CD4-positive, alpha-beta T cell (primary cell): ENCODE results near the gene SLIT2. TPM values are rescaled to one million over a fixed set of nuclear protein-coding genes. Genes with fewer than 3 reads are reported as not detected.

Source experiments
- ATAC-seq: fragments of 200-7000 bp; cut with Tn5 transposase; one replicate; pipeline ENCODE4 v1.10.0; 2022; ENCODE audit warnings: mild to moderate bottlenecking; ENCODE audit not compliant: poor library complexity
- CTCF ChIA-PET: fragments of 350-600 bp; sonication (Branson Sonifier 250); formaldehyde crosslinking; loops from one replicate; lab custom pipeline; 2021; ENCODE audit warnings: antibody characterized with exemption, inconsistent platforms; lab: Charles Lee
- POLR2A ChIA-PET: fragments of 350-600 bp; sonication (Branson Sonifier 250); formaldehyde crosslinking; loops from one replicate; lab custom pipeline; 2021; ENCODE audit warnings: antibody characterized with exemption, inconsistent platforms; lab: Charles Lee
- DNase-seq, 14 experiments: peaks; one replicate each; pipeline ENCODE4 v3.0.0-alpha.2; 2013 to 2020; ENCODE audit warnings: mixed read lengths in 2 of 14
- H3K27ac ChIP-seq, 2 donors: one replicate each; pipeline versions ENCODE4 v1.5.1 to v1.7.0; 2013; ENCODE audit warnings: low read length in 2 of 2, low read depth in 1 of 2, mild to moderate bottlenecking in 1 of 2
- H3K27me3 ChIP-seq, 2 experiments: 1 replicate in 1 of 2; 2 replicates in 1 of 2; pipeline versions ENCODE4 v1.6.1 to v1.7.0; 2013; ENCODE audit warnings: low read length in 2 of 2, control low read depth in 1 of 2, mild to moderate bottlenecking in 1 of 2, moderate library complexity in 1 of 2; ENCODE audit not compliant: insufficient read depth in 2 of 2, control insufficient read depth in 1 of 2
- H3K36me3 ChIP-seq: one replicate; pipeline ENCODE4 v1.6.1; 2013; ENCODE audit warnings: low read length, control low read depth; ENCODE audit not compliant: insufficient read depth
- H3K4me1 ChIP-seq: one replicate; pipeline ENCODE4 v1.6.1; 2013; ENCODE audit warnings: low read length, control low read depth; ENCODE audit not compliant: insufficient read depth
- H3K4me3 ChIP-seq: one replicate; pipeline ENCODE4 v1.5.1; 2013; ENCODE audit warnings: mild to moderate bottlenecking, low read length, moderate library complexity
- H3K9me3 ChIP-seq, 2 experiments: 1 replicate in 1 of 2; 2 replicates in 1 of 2; pipeline versions ENCODE4 v1.6.1 to v1.7.0; 2013; ENCODE audit warnings: low read length in 2 of 2, mild to moderate bottlenecking in 2 of 2, control low read depth in 1 of 2, moderate library complexity in 1 of 2; ENCODE audit not compliant: control insufficient read depth in 1 of 2, insufficient read depth in 1 of 2
- H3K27ac Mint-ChIP-seq: one replicate; pipeline ENCODE4 v1.8.0; 2020; ENCODE audit warnings: mixed read lengths
- H3K27me3 Mint-ChIP-seq: one replicate; pipeline ENCODE4 v1.8.0; 2021; ENCODE audit warnings: mixed read lengths
- H3K36me3 Mint-ChIP-seq: one replicate; pipeline ENCODE4 v1.8.0; 2021; ENCODE audit warnings: low read depth, mixed read lengths
- H3K4me1 Mint-ChIP-seq: one replicate; pipeline ENCODE4 v1.8.0; 2021; ENCODE audit warnings: low read depth, mixed read lengths
- H3K4me3 Mint-ChIP-seq: one replicate; pipeline ENCODE4 v1.8.0; 2020; ENCODE audit warnings: mild to moderate bottlenecking, mixed read lengths
- H3K9me3 Mint-ChIP-seq: one replicate; pipeline ENCODE4 v1.8.0; 2020; ENCODE audit warnings: mixed read lengths
- intact Hi-C, 2 experiments: fragments of 100-400 bp; cut with DNase I in 1 of 2; cut with micrococcal nuclease in 1 of 2; formaldehyde crosslinking; loops; one replicate each; pipeline versions ENCODE4 v1.15.1 to v1.9.0; 2023 to 2025; cut with DNase I, micrococcal nuclease
- total RNA-seq, 174 experiments: library from RNA in 2 of 174; stranded (reverse) in 2 of 174; gene quantifications; one replicate each; pipeline ENCODE4 v1.2.3 and lab custom pipeline; 2021 to 2026
- TF ChIP-seq, protein P1 (sequence below): fragments of 200-600 bp; IDR thresholded peaks from one replicate; pipeline ENCODE4 v1.8.0; 2022; ENCODE audit warnings: antibody characterized with exemption, mild to moderate bottlenecking

The SLIT2 gene
- total RNA-seq, 2 experiments from 2014 or later: not detected

DNA sequence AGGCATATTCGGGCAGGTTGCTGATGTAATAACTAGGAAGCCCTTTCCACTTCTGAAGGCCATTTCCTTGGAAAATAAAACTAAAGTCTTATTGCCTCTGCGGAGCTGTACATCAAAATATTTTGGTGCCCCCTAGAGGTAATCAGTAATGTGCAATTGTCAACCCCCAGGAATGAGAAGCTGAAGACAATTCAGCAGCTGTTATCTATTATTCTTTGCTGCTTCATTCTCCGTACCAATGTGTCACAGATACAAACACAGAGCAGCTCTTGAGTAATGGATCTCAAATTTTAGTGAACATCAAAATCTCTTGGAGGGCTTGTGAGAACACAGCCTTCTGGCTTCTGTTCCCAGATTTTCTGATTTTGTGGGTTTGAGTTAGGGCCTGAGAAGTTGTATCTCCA lies 3.5 kb upstream of the SLIT2 start:
- no peak overlapping the region for H3K4me3 Mint-ChIP-seq
- intact Hi-C loops: no loop called here
- DNase-seq (no peak), ATAC-seq (no peak)
- CTCF ChIA-PET: no interaction called here
- POLR2A ChIA-PET: no interaction called here
- H3K36me3 Mint-ChIP-seq: no peaks in the 10 kb centered on the region
- no peaks in the 10 kb centered on the region for H3K9me3 Mint-ChIP-seq
- Histone ChIP-seq H3K4me1 (peaks cover 5% of the 10 kb centered on the region), H3K36me3 (no peaks in the 10 kb centered on the region), H3K27me3 (peaks cover 15 to 32% of the 10 kb centered on the region in 2 experiments), H3K27ac (no peak overlapping the region), H3K4me3 (no peak overlapping the region), H3K9me3 (peaks cover 0 to 11% of the 10 kb centered on the region in 2 experiments)
- TF ChIP-seq, protein P1, sequence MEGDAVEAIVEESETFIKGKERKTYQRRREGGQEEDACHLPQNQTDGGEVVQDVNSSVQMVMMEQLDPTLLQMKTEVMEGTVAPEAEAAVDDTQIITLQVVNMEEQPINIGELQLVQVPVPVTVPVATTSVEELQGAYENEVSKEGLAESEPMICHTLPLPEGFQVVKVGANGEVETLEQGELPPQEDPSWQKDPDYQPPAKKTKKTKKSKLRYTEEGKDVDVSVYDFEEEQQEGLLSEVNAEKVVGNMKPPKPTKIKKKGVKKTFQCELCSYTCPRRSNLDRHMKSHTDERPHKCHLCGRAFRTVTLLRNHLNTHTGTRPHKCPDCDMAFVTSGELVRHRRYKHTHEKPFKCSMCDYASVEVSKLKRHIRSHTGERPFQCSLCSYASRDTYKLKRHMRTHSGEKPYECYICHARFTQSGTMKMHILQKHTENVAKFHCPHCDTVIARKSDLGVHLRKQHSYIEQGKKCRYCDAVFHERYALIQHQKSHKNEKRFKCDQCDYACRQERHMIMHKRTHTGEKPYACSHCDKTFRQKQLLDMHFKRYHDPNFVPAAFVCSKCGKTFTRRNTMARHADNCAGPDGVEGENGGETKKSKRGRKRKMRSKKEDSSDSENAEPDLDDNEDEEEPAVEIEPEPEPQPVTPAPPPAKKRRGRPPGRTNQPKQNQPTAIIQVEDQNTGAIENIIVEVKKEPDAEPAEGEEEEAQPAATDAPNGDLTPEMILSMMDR: no peak
- H3K4me1 Mint-ChIP-seq: peaks cover 11% of the 10 kb centered on the region
- peaks cover 32% of the 10 kb centered on the region for H3K27me3 Mint-ChIP-seq
- H3K27ac Mint-ChIP-seq: no peak overlapping the region

DNA sequence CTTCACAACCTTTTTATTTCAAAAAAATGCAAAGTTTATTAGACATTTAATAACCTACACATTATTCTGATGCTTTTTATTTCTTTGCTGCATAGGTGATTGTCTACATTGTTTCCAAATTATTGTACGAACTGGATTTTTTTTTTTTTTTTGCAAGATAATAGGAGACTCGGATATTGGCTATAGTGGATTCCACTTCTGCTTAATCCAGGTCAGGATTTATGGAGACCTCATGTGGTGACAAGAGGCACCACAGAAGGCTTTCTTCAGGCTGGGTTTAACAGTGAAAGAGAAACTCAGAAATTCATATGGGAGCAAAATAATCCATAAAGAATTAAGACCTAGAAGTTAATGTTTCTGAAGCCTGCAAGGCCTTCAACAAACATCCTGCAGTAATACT lies 2.4 kb upstream of the SLIT2 start:
- H3K27me3 ChIP-seq: peaks cover 22 to 44% of the 10 kb centered on the region in 2 experiments
- H3K4me1 ChIP-seq: peaks cover 5% of the 10 kb centered on the region
- no peak overlapping the region for H3K4me3 ChIP-seq
- Mint-ChIP-seq H3K9me3 (no peaks in the 10 kb centered on the region), H3K27me3 (peaks cover 39% of the 10 kb centered on the region), H3K36me3 (no peaks in the 10 kb centered on the region), H3K4me3 (no peak overlapping the region), H3K4me1 (peaks cover 11% of the 10 kb centered on the region), H3K27ac (no peak overlapping the region)
- peaks cover 0 to 23% of the 10 kb centered on the region in 2 experiments for H3K9me3 ChIP-seq
- ChIA-PET POLR2A (no interaction called here), CTCF (no interaction called here)
- intact Hi-C loops: no loop called here
- H3K36me3 ChIP-seq: no peaks in the 10 kb centered on the region
- DNase-seq: no peak
- no peak for ATAC-seq
- TF ChIP-seq, protein P1: no peak
- no peak overlapping the region for H3K27ac ChIP-seq

DNA sequence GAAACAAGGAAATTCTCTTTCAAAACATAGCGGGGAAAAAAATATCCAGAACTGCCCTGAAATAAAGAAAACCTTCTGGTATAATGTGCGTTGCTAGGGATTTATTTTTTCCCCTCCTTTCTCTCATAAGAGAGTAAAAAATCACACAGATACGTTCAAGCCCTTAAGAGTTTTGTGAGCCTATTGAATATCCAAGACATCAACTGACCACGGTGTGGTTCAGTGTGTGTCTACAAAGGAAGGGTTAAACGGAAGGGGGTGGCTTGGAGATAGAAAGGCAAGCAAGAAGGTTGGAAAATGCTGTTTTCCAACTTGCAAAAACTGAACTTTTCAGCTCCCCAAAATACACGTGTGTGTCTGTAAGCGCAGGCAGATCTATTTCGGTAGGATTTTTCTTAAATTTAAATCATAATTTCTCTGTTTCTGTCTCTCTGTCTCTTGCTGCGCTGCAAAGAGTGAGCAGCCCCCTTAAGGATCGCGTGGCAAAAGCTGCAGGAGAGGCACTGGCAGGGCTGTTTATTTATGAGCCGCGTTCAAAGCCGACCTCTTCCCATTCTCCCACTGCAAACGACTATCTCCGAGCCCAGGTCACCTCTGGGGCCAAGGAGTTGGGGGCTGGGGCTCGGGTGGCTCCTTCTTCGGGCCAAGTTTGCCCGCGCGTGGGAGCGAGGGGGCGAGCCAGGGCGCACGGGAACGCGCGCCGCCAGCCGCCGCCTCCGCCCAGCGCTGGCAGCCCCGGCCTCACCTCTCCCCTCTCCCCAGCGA lies 492 bp upstream of the SLIT2 start:
- DNase-seq (no peak), ATAC-seq (no peak)
- H3K4me3 ChIP-seq: no peak overlapping the region
- TF ChIP-seq, protein P1: no peak
- no peak overlapping the region for H3K27ac ChIP-seq
- ChIA-PET CTCF (no interaction called here), POLR2A (no interaction called here)
- intact Hi-C loops: no loop called here
- H3K4me1 ChIP-seq: peaks cover 5% of the 10 kb centered on the region
- Mint-ChIP-seq H3K4me1 (peaks cover 11% of the 10 kb centered on the region), H3K27ac (no peak overlapping the region), H3K4me3 (peak overlapping the region; percentile 58), H3K9me3 (no peaks in the 10 kb centered on the region), H3K27me3 (peaks cover 55% of the 10 kb centered on the region), H3K36me3 (no peaks in the 10 kb centered on the region)
- H3K36me3 ChIP-seq: no peaks in the 10 kb centered on the region
- H3K9me3 ChIP-seq: peaks cover 0 to 32% of the 10 kb centered on the region in 2 experiments
- H3K27me3 ChIP-seq: peaks cover 38 to 60% of the 10 kb centered on the region in 2 experiments
